Thymus (tissue), 11 donors: ENCODE measurements around the gene ST8SIA4. TPM values are rescaled to one million over a fixed set of nuclear protein-coding genes. Genes with fewer than 3 reads are reported as not detected.

Source experiments
- DNase-seq, 9 donors: peaks; one replicate each; pipeline ENCODE4 v3.0.0-alpha.2; 2013; ENCODE audit warnings: low spot score in 9 of 9, low read depth in 6 of 9, missing footprints in 1 of 9
- H3K27ac ChIP-seq, 2 donors: one replicate each; pipeline ENCODE4 v1.5.1; 2013; ENCODE audit warnings: control low read depth in 1 of 2, low read depth in 1 of 2, low read length in 1 of 2, mild to moderate bottlenecking in 1 of 2, moderate library complexity in 1 of 2
- H3K27me3 ChIP-seq, 2 donors: one replicate each; pipeline ENCODE4 v1.5.1; 2013; ENCODE audit warnings: low read length in 1 of 2; ENCODE audit not compliant: control insufficient read depth in 2 of 2, insufficient read depth in 1 of 2
- H3K36me3 ChIP-seq, 2 donors: one replicate each; pipeline ENCODE4 v1.5.1; 2013; ENCODE audit warnings: low read length in 1 of 2, mild to moderate bottlenecking in 1 of 2, moderate library complexity in 1 of 2; ENCODE audit not compliant: control insufficient read depth in 2 of 2, insufficient read depth in 2 of 2
- H3K4me1 ChIP-seq, 2 donors: one replicate each; pipeline ENCODE4 v1.5.1; 2013; ENCODE audit warnings: low read length in 2 of 2; ENCODE audit not compliant: control insufficient read depth in 2 of 2, insufficient read depth in 2 of 2
- H3K4me3 ChIP-seq, 2 donors: one replicate each; pipeline ENCODE4 v1.5.1; 2013; ENCODE audit warnings: low read length in 2 of 2, control low read depth in 1 of 2, mild to moderate bottlenecking in 1 of 2
- H3K9me3 ChIP-seq, 2 donors: one replicate each; pipeline ENCODE4 v1.5.1; 2013; ENCODE audit warnings: low read length in 1 of 2, mild to moderate bottlenecking in 1 of 2; ENCODE audit not compliant: control insufficient read depth in 2 of 2, insufficient read depth in 1 of 2
- WGBS: extraction: QIAGEN DNeasy Blood & Tissue Kit; methylation state at CpG from one replicate; pipeline ENCODE4 v1.1.7; 2013; 5-methylcytosine and 5-hydroxymethylcytosine counted together
- polyA plus RNA-seq: library from polyadenylated mRNA; stranded (reverse); fragments of 200-250 nt; gene quantifications from one replicate; pipeline ENCODE4 v1.2.3, GENCODE V29; 2013
- total RNA-seq: library from RNA; stranded (reverse); fragments of 120-200 nt; gene quantifications from one replicate; pipeline ENCODE4 v1.2.4, GENCODE V29; 2013
- donor health status: healthy.

ST8SIA4 gene
- total and polyA plus RNA-seq, 2 donors: 9.2 to 22.5 TPM

DNA sequence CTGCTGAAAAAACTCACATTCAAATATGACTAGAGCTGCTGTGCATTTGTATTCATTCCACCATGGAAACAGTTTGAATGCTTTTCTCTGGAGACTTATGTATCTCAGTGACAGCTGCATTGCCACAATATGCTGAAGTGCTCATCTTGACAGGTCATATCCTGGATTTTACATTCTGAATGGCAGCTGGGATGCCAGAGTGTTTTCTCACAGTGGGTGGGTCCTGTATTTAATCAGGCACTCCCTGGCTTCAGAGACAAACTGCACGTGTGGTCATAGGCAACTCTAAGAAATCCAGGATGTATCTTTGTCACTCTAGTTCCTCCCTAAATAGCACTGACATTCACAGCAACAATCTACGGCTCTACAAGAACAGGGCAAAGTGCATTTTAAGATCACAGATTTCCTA lies 75.6 kb downstream of the ST8SIA4 start:
- 68% methylated on average over 2 of the region's 2 CpGs for WGBS
- no peaks in the 10 kb centered on the region for H3K27me3 ChIP-seq
- no peak for DNase-seq

DNA sequence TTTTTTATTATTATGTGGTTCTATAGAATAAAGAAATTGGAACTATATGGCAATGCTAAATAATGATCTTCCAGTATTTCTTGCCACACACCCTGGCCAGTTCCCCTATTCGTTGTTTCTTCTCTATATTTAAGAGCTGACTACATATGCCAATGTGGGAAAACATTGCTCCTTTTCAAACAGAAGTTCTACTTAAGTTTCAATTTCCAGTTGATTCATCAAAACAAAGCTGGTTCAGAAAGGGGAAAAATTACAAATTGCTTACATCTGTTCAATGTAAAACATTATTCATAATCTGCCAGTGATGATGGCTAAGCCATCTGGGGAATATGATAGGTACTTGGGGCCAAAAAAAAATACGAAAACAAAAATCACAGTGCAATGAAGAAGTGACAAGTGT lies 76.9 kb downstream of the ST8SIA4 start:
- Histone ChIP-seq H3K4me1 (no peaks in the 10 kb centered on the region), H3K36me3 (no peaks in the 10 kb centered on the region), H3K4me3 (no peak overlapping the region), H3K9me3 (no peaks in the 10 kb centered on the region), H3K27ac (no peak overlapping the region), H3K27me3 (no peaks in the 10 kb centered on the region)
- WGBS: 71% methylated on average over 2 of the region's 2 CpGs
- DNase-seq: peak in 1 of 9 donors; percentile 15

More for the DNA sequence above, 75.6 kb downstream of the ST8SIA4 start:
- Histone ChIP-seq H3K9me3 (no peaks in the 10 kb centered on the region), H3K4me1 (no peaks in the 10 kb centered on the region), H3K27ac (peak overlapping the region in 1 of 2 donors; percentile 15), H3K4me3 (no peak overlapping the region), H3K36me3 (no peaks in the 10 kb centered on the region)

DNA sequence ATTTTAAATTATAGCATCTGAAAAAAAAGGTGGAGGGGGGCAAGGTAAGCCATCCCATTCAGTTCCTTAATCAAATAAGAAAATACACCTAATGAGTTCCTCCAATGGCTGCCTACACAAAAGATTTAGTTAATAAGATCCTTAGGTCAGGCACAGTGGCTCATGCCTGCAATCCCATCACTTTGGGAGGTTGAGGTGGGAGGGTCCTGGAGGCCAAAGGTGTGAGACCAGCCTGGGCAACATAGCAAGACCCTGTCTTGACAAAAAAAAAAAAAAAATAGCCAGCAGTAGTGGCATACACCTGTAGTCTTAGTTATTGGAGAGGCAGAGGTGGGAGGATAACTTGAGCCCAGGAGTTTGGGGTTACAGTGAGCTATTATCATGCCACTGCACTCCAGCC lies 78.4 kb downstream of the ST8SIA4 start:
- Histone ChIP-seq H3K4me3 (no peak overlapping the region), H3K27ac (no peak overlapping the region), H3K9me3 (no peaks in the 10 kb centered on the region), H3K36me3 (no peaks in the 10 kb centered on the region), H3K4me1 (no peaks in the 10 kb centered on the region), H3K27me3 (no peaks in the 10 kb centered on the region)
- DNase-seq: no peak

DNA sequence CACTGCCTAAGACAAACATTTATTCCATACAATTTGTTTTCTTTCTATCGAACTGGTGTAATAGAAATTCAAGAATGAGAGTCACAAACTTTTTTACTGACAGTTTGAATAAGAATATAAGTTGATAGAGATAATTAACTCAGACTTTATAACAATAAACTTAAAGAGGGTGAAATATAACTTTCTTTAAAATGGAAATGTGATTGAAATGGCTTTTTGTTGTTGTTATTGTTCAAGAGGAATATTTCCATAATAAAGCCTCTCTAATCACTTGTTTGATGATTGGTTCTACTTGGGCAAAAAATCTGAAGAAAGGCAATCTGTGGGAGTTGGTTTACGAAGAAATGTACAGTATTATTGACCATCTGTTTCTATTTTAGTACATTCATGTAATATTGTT lies 79.3 kb downstream of the ST8SIA4 start:
- Histone ChIP-seq H3K36me3 (peaks cover 0 to 6% of the 10 kb centered on the region in 2 donors), H3K4me1 (no peaks in the 10 kb centered on the region), H3K27me3 (no peaks in the 10 kb centered on the region), H3K4me3 (no peak overlapping the region), H3K9me3 (no peaks in the 10 kb centered on the region), H3K27ac (no peak overlapping the region)
- DNase-seq: no peak
- WGBS: 99% methylated on average over 2 of the region's 2 CpGs

DNA sequence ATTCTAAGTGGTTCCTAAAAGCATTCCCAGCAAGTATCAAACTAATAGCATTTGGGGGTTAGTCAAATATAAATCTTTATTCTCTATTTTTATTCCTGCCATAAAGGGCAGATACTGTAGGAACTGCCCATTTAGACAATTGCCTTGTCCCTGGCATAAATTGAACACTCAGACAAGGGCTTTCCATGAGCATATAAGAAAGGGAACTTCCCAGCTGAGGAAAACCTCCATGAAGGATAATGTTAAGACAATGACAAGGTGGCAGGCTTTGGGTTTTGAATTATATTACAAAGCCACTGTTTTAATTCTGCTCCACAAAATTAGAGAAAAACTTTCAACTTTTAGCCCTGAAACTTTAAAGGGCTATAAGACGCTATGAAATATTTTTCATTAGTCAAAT lies 81.3 kb downstream of the ST8SIA4 start:
- no peak for DNase-seq
- Histone ChIP-seq H3K27me3 (no peaks in the 10 kb centered on the region), H3K36me3 (peaks cover 0 to 6% of the 10 kb centered on the region in 2 donors), H3K4me1 (no peaks in the 10 kb centered on the region), H3K27ac (no peak overlapping the region), H3K9me3 (no peaks in the 10 kb centered on the region), H3K4me3 (no peak overlapping the region)
- 97% methylated on average over 1 of the region's 1 CpG for WGBS

DNA sequence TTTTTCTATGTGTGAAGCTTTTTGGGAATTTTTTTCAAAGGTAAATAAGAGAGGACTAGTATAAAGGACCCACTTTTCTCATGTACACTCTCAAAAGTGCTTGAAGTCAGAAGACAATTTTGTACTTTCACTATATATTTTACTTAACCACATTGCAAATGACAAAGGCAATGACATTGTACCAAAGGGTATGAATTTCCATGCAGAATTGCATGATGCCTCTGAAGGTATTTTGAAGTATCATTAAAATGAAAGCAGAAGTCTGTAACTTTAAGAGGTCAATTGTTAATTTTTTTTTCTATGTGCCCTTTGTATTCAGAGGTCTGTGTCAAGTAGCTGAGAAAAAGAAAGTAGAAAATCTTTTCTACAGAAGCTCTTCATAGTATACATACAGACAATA lies 84.7 kb downstream of the ST8SIA4 start:
- H3K9me3 ChIP-seq: no peaks in the 10 kb centered on the region
- no peak overlapping the region for H3K4me3 ChIP-seq
- H3K4me1 ChIP-seq: no peaks in the 10 kb centered on the region
- no peaks in the 10 kb centered on the region for H3K27me3 ChIP-seq
- DNase-seq: no peak
- peaks cover 0 to 6% of the 10 kb centered on the region in 2 donors for H3K36me3 ChIP-seq
- H3K27ac ChIP-seq: no peak overlapping the region

DNA sequence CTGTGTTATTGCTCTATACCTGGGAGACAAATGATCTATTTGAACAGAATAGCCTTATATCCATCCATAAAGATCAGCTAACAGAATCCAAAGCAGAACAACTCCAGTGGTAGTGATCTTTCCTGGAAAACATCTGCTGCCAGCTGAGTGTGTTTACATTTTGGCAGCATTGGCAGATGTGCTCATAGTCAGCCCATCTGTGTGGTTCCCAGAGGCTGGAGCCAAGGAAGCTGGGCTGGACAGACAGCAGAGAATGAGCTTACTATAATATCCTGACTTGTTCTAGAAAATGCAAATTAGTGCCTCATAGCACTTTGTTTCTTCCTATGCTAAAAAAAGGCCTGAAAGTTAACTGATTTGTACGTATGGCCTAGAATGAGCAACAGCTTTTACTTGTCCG lies 99.7 kb downstream of the ST8SIA4 start:
- 99% methylated on average over 2 of the region's 2 CpGs for WGBS
- Histone ChIP-seq H3K27me3 (no peaks in the 10 kb centered on the region), H3K9me3 (no peaks in the 10 kb centered on the region), H3K36me3 (no peaks in the 10 kb centered on the region), H3K4me3 (no peak overlapping the region), H3K4me1 (no peaks in the 10 kb centered on the region), H3K27ac (no peak overlapping the region)
- no peak for DNase-seq

DNA sequence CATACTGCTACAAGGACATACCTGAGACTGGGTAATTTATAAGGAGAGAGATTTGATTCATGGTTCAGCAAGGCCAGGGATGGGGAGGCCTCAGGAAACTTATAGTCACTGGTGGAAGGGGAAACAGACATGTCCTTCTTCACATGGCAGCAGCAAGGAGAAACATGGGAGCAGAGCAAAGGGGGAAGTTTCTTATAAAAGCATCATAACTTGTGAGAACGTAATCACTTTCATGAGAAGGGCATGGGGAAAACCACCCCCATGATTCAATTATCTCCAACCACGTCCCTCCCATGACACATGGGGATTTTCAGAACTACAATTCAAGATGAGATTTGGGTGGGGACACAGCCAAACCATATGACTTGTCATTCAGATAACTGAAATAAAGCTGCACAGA lies 100.9 kb downstream of the ST8SIA4 start:
- no peaks in the 10 kb centered on the region for H3K4me1 ChIP-seq
- no peaks in the 10 kb centered on the region for H3K9me3 ChIP-seq
- H3K4me3 ChIP-seq: no peak overlapping the region
- no peak overlapping the region for H3K27ac ChIP-seq
- DNase-seq: no peak
- no peaks in the 10 kb centered on the region for H3K36me3 ChIP-seq
- 96% methylated on average over 2 of the region's 2 CpGs for WGBS
- H3K27me3 ChIP-seq: no peaks in the 10 kb centered on the region

DNA sequence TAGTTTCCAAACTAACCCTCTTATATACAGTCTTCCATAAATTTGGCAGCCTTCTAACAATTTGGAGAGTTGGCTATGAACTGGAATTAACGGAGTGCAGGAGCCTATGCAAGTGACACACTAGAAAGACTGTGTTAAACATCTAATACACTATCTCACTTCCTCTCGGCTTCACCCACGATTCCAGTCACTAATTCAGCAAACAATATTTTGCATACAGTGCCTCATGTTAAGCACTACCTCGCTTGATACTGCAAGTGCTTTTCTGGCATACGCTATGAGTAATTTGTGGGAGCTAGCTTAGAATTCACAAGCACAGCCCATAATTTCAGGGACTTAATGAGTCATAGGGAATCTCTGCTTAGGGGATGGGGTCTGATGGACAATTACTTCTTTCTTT lies 102.5 kb downstream of the ST8SIA4 start:
- WGBS: 98% methylated on average over 5 of the region's 5 CpGs
- DNase-seq: no peak
- H3K4me1 ChIP-seq: no peaks in the 10 kb centered on the region

DNA sequence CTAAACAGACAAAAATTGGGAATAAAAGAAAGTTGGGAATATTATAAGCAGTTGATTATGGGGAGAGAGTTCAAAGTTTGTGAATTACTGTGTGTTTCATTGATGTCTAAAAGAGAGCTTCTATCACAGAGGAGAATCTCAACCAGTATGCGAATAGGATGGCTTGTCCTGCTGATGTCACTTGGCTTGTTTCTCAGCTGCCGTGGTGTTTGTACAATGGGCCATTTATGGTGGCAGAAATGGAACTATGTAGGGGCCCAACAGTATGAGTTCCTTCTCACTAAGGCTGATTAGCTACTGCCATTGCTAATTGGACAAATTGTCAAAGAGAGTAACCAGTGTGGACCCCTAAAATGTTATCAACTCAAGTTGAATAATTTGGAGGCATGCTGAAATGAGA lies 103.9 kb downstream of the ST8SIA4 start:
- Histone ChIP-seq H3K4me3 (no peak overlapping the region), H3K9me3 (peaks cover 6 to 9% of the 10 kb centered on the region in 2 donors), H3K27ac (no peak overlapping the region), H3K27me3 (no peaks in the 10 kb centered on the region), H3K36me3 (peaks cover 0 to 3% of the 10 kb centered on the region in 2 donors), H3K4me1 (no peaks in the 10 kb centered on the region)
- 75% methylated on average over 2 of the region's 2 CpGs for WGBS
- DNase-seq: no peak

More for the DNA sequence above, 102.5 kb downstream of the ST8SIA4 start:
- Histone ChIP-seq H3K9me3 (no peaks in the 10 kb centered on the region), H3K4me3 (no peak overlapping the region), H3K27ac (no peak overlapping the region), H3K36me3 (no peaks in the 10 kb centered on the region), H3K27me3 (no peaks in the 10 kb centered on the region)
